ENCODE measurements around the gene MLH3.

The MLH3 gene

GRCh38 chr14:74965486-74966153, 85.6 kb downstream of the MLH3 start:
- no peak for DNase-seq (ENCODE audit: low spot score)

DNA sequence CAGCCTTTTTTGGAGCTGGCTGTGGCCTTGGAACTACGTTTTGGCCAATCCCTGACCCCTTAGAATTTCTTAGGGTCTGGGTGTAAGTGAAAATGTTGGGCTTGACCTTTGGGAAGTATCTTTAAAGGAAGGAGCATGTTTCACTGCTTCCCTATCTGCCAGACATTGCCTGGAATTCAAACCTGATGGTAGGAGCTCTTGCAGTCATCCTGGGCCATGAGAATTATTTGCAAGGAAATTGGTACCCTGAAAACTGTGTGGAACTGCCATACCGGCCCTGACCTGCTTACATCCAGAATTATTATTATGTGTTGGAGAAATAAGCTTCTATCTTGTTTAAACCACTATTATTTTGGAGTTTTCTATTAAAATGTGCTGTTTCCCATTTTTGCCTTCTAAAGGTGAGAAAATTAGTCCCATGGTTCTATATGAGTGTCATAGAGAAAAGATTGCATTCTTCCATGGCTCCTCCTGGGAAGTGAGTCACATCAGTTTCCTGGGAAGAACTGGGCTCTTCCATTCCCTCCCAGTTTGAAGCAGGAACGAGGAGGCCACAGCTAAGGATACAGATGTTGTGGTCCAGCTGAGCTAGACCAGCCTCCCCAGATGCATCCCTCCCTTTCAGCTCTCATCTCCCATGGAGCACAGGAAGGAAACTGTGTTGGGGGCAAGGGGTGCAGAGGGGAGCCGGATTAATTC, 86.3 kb downstream of the MLH3 start:
- no peak for DNase-seq (ENCODE audit: low spot score)

Measured in AG08396 (cell line).